Coronary artery (tissue), 2 donors: ENCODE measurements around the gene ACAD11.

Source experiments
- DNase-seq: peaks from one replicate; pipeline ENCODE4 v3.0.0-alpha.2; 2017; ENCODE audit warnings: low spot score
- H3K27ac ChIP-seq, 2 donors: fragments of 200-600 bp; sonication (generic); one replicate each; pipeline ENCODE4 v1.5.1; 2016 to 2019
- H3K4me3 ChIP-seq: fragments of 200-600 bp; sonication (generic); 2 replicates; pipeline ENCODE4 v1.5.1; 2016; ENCODE audit warnings: mild to moderate bottlenecking, moderate library complexity
- CTCF ChIP-seq: fragments of 200-600 bp; sonication (generic); IDR thresholded peaks from one replicate; pipeline ENCODE4 v1.5.1; 2019; ENCODE audit warnings: antibody characterized with exemption

Gene ACAD11

GRCh38 chr3:132595014-132595413, 64.6 kb downstream of the ACAD11 start:
- TF ChIP-seq CTCF = no peak
- no peak for DNase-seq
- Histone ChIP-seq H3K4me3 (no peak overlapping the region), H3K27ac (no peak overlapping the region)

DNA sequence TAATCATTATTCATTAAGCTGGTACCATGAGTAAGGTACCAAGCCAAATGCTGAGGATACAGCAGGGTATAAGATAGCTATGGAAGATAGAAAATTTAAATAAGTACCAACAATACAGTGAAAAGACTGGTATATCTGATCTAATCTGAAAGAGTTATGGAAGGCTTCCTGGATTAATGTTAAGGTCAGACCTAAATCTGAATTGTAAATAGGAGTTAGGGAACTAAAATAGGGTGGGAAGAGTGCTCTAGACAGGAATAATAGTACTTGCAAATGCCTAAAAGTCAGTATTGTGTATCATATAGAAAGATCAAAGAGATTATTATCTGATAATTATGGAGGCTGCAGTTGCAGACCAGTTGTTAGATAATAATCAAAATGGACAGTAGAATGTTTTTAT, 65.1 kb downstream of the ACAD11 start:
- no peak for DNase-seq
- Histone ChIP-seq H3K27ac (no peak overlapping the region), H3K4me3 (no peak overlapping the region)
- TF ChIP-seq CTCF = no peak

GRCh38 chr3:132593947-132594323, 65.7 kb downstream of the ACAD11 start:
- no peak overlapping the region for H3K4me3 ChIP-seq
- DNase-seq = no peak
- no peak overlapping the region for H3K27ac ChIP-seq
- TF ChIP-seq CTCF = no peak

DNA sequence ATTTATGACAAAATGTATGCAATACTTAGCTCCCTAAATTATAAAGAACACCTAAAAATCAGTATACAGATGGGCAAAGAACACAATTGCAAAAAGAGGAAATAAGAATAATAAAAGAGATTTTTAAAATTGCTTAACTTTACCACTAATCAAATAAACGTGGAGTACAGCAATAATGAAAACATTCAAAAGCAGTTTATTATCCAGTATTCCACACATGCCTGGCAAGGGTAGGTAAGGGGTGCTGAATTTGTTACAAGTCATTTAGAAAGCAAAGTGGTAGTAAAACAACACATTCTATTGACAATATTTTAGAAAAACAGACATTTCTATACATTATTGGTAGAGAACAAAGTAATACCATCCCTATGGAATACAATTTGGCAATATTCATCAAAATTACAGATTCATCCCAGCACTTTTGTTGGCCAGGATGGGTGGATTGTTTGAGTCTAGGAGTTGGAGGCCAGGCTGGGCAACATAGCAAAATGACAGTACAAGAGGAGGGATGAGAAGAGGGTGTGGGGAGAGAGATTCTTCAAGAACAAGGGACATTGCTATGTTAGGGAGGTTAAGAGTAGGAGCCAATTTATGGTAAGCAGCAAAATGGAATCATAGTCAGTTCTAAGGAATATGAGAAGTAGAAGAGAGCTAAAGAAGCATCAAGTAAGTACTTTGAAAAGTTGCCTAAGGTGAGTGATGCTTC, 66.2 kb downstream of the ACAD11 start:
- no peak for DNase-seq
- Histone ChIP-seq H3K4me3 (no peak overlapping the region), H3K27ac (no peak overlapping the region)
- no peak for TF ChIP-seq CTCF

DNA sequence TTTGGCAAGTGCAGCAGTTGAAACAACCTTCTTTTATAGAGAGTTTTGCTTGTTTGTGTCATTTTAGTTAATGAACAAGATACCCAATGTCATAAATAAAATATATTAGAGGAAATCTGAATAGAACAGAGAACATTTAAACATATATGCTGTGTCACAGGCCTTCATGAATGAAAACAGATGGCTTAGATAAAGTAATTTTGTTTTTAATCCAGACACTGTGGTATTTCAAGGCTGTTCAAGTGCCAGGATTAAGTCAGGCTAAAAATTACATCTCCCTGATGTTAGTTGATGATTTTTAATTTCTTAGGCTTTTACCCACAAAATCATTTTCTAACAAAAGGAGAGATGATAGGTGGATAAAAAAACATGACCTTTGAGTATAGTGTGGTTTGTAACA, 67.4 kb downstream of the ACAD11 start:
- H3K27ac ChIP-seq = no peak overlapping the region
- no peak for TF ChIP-seq CTCF
- no peak for DNase-seq
- no peak overlapping the region for H3K4me3 ChIP-seq

GRCh38 chr3:132587401-132587800, 72.2 kb downstream of the ACAD11 start:
- no peak for DNase-seq
- no peak overlapping the region for H3K27ac ChIP-seq
- H3K4me3 ChIP-seq = no peak overlapping the region
- TF ChIP-seq CTCF = no peak

DNA sequence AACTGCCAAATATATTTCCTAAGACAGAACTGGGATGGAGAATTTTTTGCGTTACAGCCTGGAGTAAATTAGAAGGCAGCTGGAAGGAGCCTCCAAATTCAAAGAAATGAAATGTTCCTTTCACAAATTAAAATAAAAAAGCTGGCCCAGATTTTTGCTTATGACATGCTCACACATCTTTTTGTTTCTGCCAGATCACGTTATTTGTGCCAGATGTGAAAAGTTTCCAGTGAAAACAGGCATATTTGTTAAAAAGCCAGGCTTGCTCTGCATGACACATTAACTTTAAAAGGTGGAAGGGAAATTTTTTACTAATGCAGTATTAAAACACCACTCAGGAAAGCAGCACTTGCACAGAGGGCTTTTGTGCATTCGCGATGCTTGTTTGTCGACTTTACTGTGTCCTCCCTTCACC, 85.8 kb downstream of the ACAD11 start:
- H3K27ac ChIP-seq = peak overlapping the region; percentile 50 to 61
- no peak overlapping the region for H3K4me3 ChIP-seq
- TF ChIP-seq CTCF = no peak
- no peak for DNase-seq
